GM12874 (cell line): ENCODE data around the gene CCDC87.

Source experiments
- CTCF ChIP-seq: IDR thresholded peaks from 2 replicates; pipeline ENCODE4 v1.5.1; 2011; ENCODE audit warnings: low read depth, mild to moderate bottlenecking, control low read depth, low read length, moderate library complexity; ENCODE audit not compliant: insufficient read depth

Gene CCDC87

GRCh38 chr11:66559866-66560676 lies 32.8 kb downstream of the CCDC87 start:
- no peak for TF ChIP-seq CTCF

- TF ChIP-seq CTCF = no peak
Measured at GRCh38 chr11:66559142-66559865, 33.6 kb downstream of the CCDC87 start.

GRCh38 chr11:66557733-66558326 lies 35.0 kb downstream of the CCDC87 start:
- no peak for TF ChIP-seq CTCF

GRCh38 chr11:66556086-66556485 lies 36.8 kb downstream of the CCDC87 start:
- no peak for TF ChIP-seq CTCF

- no peak for TF ChIP-seq CTCF
Measured at GRCh38 chr11:66555416-66555815, 37.4 kb downstream of the CCDC87 start.

GRCh38 chr11:66554602-66555001 lies 38.3 kb downstream of the CCDC87 start:
- no peak for TF ChIP-seq CTCF

GRCh38 chr11:66550887-66551286 lies 42.0 kb downstream of the CCDC87 start:
- no peak for TF ChIP-seq CTCF
